OCI-M2 (cell line): ENCODE data around the gene SOX12.

Source experiments
- DNase-seq: peaks from one replicate; lab custom pipeline; 2025; ENCODE audit not compliant: unreplicated experiment; lab: John Stamatoyannopoulos, UW

The SOX12 gene

DNA sequence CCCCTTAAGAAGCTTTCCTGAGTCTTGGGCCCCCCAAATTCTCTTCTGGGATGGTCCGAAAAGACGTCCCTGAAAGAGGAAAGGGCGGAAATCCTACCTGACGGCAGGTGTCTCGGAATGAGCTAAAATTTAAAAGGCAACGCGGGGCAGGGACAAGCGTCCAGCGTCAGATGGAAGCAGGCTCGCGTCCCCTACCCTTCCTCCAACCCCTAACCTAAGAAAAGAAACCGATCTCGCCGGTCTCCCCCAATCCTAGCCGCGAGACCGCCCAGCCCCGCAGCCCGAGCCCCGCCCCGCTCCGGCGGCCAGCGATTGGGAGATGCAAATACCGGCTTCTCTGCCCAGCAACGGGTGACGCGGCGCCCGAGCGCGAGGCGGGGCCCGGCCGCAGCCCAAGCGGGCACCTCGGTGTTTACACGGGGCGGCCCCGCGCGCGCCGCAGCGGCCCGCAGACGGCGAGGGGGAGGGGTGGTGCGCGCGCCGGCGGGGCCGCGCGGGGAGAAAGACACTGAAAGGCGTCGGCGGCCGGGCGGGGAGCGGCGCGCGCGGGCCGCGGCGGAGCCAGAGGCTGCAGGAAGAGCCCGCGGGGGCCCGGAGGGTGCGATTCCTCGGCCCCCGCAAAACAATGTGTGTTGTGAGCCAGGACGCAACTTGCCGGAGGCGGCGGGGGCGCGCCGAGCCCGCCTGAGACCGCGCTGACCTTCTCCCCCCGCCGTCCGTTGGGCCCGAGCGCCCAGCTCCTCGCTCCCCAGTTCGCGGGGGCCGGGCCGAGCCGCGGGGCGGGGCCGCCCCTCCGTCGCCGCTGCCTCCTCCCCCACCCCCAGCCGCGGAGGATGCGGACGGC is at the start of gene SOX12:
TSS of gene SOX12 (plus strand) at position 508 of the 844 bp plus-strand sequence. CDS start 373 bp downstream, outside the sequence.
- peak; percentile 56 for DNase-seq

- DNase-seq = no peak
These were observed 49.6 kb upstream of the SOX12 start for GRCh38 chr20:275791-276190.

GRCh38 chr20:276620-277495 is 48.5 kb upstream of the SOX12 start:
- DNase-seq = no peak

DNA sequence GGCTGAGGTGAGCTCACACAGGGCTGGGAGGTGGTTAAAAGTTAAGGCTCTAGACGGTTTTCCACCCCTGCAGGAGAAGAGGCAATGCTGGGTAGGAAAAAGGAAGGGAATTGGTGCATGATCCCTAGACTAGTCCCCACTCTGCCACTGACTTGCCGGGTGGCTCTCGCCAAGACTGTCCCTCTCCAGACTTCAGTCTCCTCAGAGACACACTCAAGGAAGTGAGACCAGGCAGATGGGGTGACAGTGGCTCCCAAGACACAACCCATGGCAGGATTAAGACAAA is 47.9 kb upstream of the SOX12 start:
- DNase-seq = no peak

GRCh38 chr20:278181-278580 is 47.2 kb upstream of the SOX12 start:
- no peak for DNase-seq

DNA sequence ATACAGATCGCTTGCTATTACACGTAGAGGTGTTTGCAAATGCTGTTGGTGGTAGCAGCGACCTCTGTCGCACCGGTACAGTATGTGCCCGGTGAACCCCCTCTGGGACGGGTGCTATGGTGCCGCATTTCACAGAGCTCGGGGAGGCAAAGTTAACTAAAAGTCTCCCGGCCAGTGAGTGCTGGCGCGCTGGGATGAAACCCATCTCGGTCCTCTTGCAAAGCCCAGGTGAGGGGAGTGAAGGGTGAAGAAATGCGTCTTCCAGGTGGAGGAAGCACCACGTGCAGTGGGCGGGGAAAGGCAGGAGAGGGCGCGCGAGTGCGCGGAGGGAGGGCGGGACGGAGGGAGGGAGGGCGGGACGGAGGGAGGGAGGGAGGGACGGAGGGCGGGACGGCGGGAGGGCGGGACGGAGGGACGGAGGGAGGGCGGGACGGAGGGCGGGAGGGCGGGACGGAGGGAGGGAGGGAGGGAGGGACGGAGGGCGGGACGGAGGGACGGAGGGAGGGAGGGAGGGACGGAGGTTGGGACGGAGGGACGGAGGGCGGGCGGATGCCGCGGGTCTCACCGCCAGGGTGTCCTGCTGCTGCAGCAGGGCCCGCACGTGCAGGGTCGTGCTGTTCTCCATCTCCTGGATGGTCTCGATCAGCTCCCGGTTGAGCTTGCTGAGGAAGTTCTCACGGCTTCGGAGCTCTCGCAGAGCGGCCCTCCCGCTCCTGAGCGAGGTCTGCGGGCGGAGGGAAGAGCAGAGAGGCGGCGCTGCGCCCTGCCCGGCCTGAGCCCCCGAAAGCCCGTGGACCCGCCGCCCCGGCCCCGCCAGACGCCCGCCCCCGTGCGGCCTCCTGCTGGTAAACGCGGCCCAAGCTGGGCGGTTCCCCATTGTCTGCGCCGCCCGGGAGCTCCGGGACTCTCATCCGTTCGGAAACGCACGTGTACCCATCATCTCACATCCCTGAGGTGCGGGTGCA is 46.5 kb upstream of the SOX12 start:
- no peak for DNase-seq

DNA sequence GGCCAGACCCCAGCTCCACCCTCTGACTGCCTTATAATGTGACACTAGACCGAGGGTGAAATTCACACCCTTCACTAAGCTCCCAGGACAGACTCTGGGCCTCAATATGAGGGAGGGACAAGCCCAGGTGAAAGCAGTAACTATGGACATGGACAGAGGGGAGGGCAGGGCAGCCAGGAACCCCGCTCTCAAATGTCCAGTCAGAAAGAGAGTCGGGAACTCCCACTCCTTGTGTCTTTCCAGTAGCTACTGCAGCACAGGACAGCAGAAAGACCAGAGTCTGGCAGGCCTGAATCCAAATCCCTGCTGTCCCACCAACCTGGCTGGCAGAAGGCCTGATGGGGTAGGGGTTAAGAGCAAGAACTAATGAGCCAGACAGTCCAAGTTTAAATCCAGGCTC is 41.2 kb upstream of the SOX12 start:
- DNase-seq = no peak

DNA sequence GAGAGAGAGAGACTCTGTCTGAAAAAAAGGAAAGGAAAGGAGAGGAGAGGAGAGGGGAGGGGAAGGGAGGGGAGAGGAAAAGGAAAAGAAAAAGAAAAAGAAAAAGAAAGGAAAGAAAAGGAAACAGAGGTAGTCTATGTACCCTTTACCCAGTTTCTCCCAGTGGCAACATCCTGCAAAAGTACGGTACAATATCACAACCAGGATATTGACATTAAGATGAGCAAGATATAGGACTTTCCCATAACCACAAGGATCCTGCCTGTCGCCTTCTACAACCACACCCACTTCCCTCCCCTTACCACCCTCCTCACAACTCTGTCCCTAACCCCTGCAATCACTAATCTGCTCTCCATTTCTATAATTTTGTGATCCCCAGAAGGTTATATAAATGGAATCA is 38.8 kb upstream of the SOX12 start:
- no peak for DNase-seq

DNA sequence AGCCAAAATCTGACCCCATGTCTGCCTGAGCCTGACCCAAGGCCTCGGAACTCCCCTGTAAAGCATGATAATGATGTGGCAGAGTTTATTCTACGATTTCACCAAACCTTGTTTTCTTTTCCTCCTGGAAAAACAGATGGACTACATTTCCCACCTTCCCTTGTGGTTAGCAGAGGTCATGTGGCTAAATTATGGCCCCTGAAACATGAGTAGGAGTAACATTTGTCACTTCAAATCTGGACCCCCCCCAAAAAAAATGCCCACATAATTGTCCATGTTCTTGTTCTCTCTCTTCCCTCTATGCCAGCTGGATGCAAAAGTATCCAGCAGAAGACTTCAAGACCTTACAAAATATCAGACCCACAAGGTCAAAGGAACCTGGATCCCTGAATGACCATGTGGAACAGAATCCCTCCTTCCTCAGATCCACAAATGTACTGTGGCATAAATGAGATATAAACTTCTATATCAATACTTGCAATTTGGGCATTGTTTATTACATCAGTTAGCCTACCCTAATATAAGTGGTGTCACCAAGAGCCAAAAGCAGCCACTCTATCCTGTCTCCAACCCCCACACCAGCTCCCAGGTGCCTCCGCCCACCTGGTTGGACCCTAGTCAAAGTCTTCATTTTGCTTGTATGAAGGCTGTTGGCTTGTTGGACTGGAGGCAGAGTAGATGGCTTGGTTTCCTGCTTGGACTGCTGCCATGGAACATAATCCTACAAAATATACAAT is 36.2 kb upstream of the SOX12 start:
- DNase-seq = no peak

DNA sequence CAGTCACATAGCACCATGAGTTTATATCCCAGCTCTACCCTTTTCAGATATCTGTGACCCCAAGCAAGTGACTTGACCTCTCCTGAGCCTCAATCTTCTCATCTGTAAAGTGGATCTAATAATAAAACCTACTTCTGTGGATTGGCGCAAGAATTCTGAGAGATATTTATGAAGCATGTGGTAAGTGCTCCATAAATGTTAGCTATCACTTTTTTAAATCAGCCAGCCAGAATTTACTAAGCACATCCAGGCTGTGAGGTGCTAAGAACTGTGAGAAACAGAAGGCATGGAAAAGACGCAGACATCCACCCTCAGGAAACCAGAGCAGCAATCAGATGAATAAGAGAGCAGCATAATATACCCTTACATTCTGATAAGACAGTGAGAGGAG is 35.7 kb upstream of the SOX12 start:
- no peak for DNase-seq

- peak; percentile 82 for DNase-seq
These were observed 35.1 kb upstream of the SOX12 start, which contains the start of gene C20orf96 for GRCh38 chr20:290084-290831. Gene C20orf96 (minus strand): TSS chr20:290750. CDS start chr20:290610, 140 bp downstream.

- DNase-seq = no peak
These were observed 30.8 kb upstream of the SOX12 start for GRCh38 chr20:294602-295001.

GRCh38 chr20:295804-296203 is 29.5 kb upstream of the SOX12 start:
- DNase-seq = no peak

DNA sequence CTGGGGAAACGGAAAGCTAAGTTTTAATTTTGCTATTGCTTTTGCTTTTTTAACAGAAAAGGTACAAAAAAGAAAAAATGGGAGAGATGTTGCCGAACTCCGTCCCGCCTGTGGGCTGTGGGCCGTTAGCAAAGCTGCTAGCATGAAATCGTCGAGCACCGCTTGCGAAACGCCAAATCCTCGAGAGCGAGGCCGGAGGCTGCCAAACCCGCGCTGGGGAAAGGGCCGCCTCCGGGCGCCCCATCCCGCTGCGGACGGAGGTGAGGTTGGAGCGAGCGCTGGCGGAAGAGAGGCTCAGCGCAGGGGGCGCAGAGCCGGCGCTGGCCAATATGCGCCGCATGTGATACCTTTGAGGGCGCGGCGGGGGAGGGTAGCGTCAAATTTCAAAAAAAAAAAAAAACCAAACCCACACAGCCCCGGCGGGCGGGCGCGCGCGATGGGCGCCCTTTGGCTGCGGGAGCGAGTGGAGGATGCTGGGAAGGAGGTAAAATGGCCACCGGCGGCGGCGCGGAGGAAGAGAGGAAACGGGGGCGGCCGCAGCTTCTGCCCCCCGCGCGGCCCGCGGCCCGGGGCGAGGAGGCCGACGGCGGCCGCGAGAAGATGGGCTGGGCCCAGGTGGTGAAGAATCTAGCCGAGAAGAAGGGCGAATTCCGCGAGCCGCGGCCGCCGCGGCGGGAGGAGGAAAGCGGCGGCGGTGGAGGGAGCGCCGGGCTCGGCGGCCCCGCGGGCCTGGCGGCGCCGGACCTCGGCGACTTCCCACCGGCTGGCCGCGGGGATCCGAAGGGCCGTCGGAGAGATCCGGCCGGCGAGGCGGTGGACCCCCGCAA is 28.0 kb upstream of the SOX12 start, which contains the start of gene ZCCHC3:
TSS of gene ZCCHC3 (plus strand) at position 473 of the 827 bp plus-strand sequence. CDS start at position 490, 17 bp downstream.
- peak; percentile 69 for DNase-seq

- no peak for DNase-seq
These were observed 27.2 kb upstream of the SOX12 start for GRCh38 chr20:297925-298775.

GRCh38 chr20:298776-299391 is 26.5 kb upstream of the SOX12 start:
- no peak for DNase-seq

- no peak for DNase-seq
These were observed 24.9 kb upstream of the SOX12 start for GRCh38 chr20:300345-300990.
